ENCODE data around the gene SPOCK1. TPM values are rescaled to one million over a fixed set of nuclear protein-coding genes. Genes with fewer than 3 reads are reported as not detected.

The SPOCK1 gene
- total and polyA plus RNA-seq, 12 donors = 13.7 to 70.3 (median 28.6) TPM

GRCh38 chr5:136994154-136994553, 505.0 kb downstream of the SPOCK1 start:
- Histone ChIP-seq H3K27ac (peak overlapping the region in 7 of 10 donors; percentile 28 to 83 (median 68)), H3K9me3 (no peaks in the 10 kb centered on the region), H3K36me3 (no peaks in the 10 kb centered on the region), H3K27me3 (no peaks in the 10 kb centered on the region), H3K4me1 (peaks cover 0 to 41% (median 17%) of the 10 kb centered on the region in 9 donors), H3K4me3 (no peak overlapping the region)
- TF ChIP-seq CTCF (IDR thresholded peaks at IDR 0.05) = no peak
- intact Hi-C loops (cut with DNase I) = loop anchor here in 1 of 10 donors (10.0 kb wide), 1 partner anchor 179 kb away; no protein-coding TSS in a partner anchor
- DNase-seq = peak; percentile 12 to 29
- WGBS, 2 donors = 45% methylated on average over 5 of the region's 5 CpGs
- ATAC-seq = peak in 4 of 8 donors; percentile 18 to 43 (median 36)

GRCh38 chr5:136992796-136993489, 506.2 kb downstream of the SPOCK1 start:
- Histone ChIP-seq H3K27me3 (no peaks in the 10 kb centered on the region), H3K4me3 (no peak overlapping the region), H3K9me3 (no peaks in the 10 kb centered on the region), H3K4me1 (peaks cover 0 to 41% (median 17%) of the 10 kb centered on the region in 9 donors), H3K27ac (peak overlapping the region in 8 of 10 donors; percentile 53 to 83 (median 71)), H3K36me3 (no peaks in the 10 kb centered on the region)
- intact Hi-C loops (cut with DNase I) = loop anchor here in 1 of 10 donors (10.0 kb wide), 1 partner anchor 178 kb away; no protein-coding TSS in a partner anchor
- WGBS, 2 donors = 49% methylated on average over 3 of the region's 3 CpGs
- TF ChIP-seq CTCF (IDR thresholded peaks at IDR 0.05) = no peak
- ATAC-seq (peak; percentile 57 to 96 (median 88)), DNase-seq (peak in 1 of 2 donors; percentile 34)

- Histone ChIP-seq H3K4me1 (peaks cover 0 to 28% (median 18%) of the 10 kb centered on the region in 9 donors), H3K4me3 (no peak overlapping the region), H3K27ac (peak overlapping the region in 7 of 10 donors; percentile 15 to 64 (median 36)), H3K36me3 (no peaks in the 10 kb centered on the region), H3K27me3 (no peaks in the 10 kb centered on the region), H3K9me3 (no peaks in the 10 kb centered on the region)
- ATAC-seq = peak in 7 of 8 donors; percentile 51 to 97 (median 87)
- intact Hi-C loops (cut with DNase I) = loop anchor here in 2 of 10 donors (10.0 kb wide), 2 partner anchors 171 to 2001 kb away; no protein-coding TSS in a partner anchor
- WGBS, 2 donors = 79 to 82% methylated on average over 2 of the region's 2 CpGs
- TF ChIP-seq CTCF (IDR thresholded peaks at IDR 0.05) = peak in 1 of 9 donors; percentile 8
- no peak for DNase-seq
Observed at GRCh38 chr5:136985785-136986475, 513.2 kb downstream of the SPOCK1 start.

DNA sequence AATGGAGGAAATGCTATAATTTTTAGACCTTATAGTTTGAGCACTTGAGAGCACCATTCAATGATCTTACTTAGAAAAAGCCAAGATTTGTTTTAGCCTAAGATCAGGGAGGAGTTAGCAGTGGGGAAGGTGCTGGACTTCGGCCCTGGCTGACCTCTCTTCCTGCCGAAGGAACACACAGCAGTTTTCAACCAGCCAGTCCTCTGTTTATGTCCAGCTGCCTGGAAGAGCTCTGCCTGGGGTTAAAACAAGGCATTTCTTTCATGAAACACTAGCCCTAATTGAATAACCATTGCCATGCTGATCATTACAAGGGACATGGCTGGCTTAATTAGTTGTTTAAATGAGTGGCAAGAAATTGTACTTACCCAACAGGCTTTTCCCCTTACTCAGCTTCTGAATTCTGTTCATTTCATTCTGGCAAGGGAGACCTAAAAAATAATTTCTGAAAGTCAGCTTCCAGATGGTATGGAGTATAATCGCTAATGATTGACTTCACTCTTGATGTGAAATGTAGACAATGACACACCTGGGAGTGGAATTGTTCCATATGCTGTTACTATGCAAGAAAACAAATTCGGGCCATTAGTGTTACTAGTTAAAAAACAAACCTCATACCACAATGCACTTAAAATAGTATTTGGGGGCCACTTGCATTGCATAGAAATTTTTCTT, 514.2 kb downstream of the SPOCK1 start:
- no peak for TF ChIP-seq CTCF (IDR thresholded peaks at IDR 0.05)
- DNase-seq (no peak), ATAC-seq (peak in 7 of 8 donors; percentile 27 to 78 (median 53))
- 66 to 69% methylated on average over 4 of the region's 4 CpGs for WGBS, 2 donors
- Histone ChIP-seq H3K9me3 (no peaks in the 10 kb centered on the region), H3K27me3 (no peaks in the 10 kb centered on the region), H3K27ac (peak overlapping the region in 5 of 10 donors; percentile 20 to 64 (median 36)), H3K4me1 (peaks cover 0 to 23% (median 18%) of the 10 kb centered on the region in 9 donors), H3K36me3 (no peaks in the 10 kb centered on the region), H3K4me3 (no peak overlapping the region)
- intact Hi-C loops (cut with DNase I) = loop anchor here in 2 of 10 donors (10.0 kb wide), 2 partner anchors 170 to 2000 kb away; no protein-coding TSS in a partner anchor
